Stimulated activated CD8-positive, alpha-beta memory T cell treated with anti-CD3 and anti-CD28 coated beads, Interleukin-7, amount 100 ng/mL, for 4 hours (primary cell): ENCODE measurements around the gene AIFM2.

Experiments used
- DNase-seq, 2 donors: peaks; one replicate each; pipeline ENCODE4 v3.0.0-alpha.2; 2020; ENCODE audit warnings: low read depth in 2 of 2

AIFM2 gene

DNA sequence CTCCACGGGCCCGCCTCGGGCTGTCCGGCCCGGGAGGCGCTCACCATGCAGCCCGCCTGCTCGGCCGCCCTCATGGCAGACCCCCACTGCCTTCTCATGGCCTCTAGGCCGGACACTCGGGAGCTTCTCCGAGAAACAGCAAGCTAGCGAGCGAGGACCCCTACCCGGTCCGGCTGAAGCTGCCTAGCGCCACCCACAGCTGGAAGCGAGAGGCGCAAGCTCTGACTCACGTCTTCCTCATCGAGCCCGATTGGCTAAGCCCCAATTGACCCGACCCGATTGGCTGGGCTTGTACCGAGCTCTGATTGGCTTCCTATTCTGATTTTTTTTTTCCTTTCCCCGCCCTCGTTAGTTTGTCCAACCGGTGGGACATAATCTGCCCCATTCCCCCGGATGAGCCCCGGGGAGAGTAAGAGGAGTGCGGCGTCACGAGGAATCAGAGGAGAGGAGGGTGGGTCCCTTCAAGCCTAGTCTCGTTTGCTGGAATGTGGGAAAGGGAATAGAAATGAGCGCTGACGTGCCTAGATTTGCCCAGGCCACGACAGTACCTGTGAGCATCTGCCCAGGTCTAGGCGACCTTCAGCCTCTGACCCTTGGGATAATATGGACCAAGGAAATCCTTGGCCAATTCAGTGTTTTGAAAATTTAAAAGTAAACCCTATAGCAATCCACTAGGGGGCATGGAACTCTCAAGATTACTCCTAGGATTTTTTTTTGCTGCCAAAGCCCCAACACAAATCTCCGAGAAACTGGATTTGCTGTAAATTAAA is 14.0 kb upstream of the AIFM2 start, which contains the start of gene TYSND1:
Gene TYSND1, minus strand, starts transcription at position 212 of the 770 bp plus-strand sequence. Its CDS starts 114 bp downstream, at position 98.
- DNase-seq: peak; percentile 88 to 90

DNA sequence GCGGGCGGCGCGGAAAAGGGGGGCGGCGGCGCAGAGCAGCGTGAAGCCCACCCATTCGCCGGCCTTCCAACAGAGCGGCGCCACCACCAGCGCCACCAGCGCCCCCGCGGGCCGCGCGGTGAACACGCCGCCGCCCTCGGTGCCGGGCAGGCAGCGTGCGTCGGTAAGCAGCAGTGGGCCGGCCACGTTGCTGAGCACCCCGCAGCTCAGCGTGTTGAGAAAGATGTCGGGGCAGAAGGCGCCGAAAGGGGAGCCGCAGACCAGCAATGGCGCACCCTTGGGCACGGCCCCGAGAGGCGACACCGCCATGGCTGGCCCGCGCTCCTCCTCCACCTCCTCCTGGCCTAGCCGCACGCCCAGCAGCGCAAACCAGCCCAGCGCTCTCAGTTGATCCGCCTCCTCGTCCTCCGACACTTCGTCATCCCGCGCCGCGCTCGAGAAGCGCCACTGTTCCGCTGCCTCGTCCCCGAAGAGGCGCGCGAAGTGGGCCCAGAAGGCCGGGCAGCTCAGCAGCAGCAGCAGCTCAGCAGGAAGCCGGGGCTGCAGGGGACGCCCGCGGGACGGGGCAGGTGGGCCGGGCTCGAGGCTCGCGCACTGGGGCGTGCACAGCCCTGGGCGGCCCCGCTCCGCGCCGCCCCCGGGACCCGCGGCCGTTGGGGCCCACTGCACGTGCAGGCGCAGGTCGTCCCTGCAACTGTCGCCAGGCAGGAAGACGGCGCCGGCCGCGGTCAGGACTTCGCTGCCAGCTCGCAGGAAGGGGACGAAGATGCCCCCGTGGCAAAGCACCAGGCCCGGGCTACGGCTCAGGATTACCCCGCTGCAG is 13.3 kb upstream of the AIFM2 start:
- DNase-seq: peak; percentile 50 to 73

DNA sequence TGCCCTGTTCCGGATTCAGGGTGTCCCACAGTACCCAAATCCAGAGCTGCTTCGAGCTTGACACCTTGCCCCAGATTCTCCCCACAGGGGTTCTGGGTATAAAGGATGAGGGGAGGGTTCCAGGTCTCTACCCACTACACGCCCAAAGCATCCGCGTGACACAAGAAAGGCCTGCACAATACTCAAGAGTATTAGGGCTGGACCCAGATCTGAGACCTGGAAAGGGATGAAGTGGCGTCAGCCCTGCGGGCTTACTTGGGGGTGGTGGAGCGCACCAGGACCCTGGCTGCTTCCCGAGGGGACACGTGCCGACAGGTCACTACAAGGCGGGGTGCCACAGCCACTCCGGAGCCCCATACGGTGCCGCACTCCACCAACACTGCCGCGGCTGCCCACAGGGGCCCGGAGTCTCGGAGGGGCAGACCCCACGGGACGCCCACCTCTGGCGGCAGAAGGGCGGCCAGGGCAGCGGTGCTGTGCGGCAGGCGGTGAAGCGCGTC is 12.6 kb upstream of the AIFM2 start:
- DNase-seq: peak in 1 of 2 donors; percentile 11

DNA sequence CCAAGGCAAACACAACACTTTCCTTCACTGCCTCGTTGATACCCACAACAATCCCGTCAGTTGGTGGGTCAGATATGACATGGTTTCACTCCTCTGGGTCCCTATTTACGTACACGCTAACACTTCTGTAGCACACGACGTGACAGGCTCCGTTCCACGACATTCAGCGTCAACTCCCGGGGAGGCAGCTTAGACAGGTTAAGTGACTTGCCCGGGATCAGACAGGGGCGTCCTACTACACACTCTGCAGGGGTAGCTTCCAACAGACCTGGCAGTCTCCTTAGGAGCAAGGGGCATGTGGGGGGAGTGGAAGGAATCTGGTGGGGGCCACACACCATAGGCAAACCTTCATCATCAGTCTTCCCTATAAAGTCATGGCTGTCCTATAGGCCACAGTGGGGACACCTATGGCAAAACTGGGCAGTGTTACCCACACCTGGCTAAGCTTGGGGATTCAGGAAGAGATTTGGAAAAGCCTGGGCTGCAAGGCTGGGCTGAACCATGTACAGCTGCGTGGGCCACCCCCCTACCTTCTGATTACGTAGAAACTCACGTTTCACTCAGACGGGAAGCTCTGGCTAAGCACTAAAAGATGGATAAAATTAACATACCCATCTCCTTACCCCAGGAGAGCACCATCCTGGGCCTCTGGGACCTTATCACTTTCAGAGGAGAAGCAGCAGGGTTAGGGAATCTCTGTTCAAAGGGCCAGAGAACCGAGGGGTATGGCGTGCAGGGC is 11.9 kb upstream of the AIFM2 start:
- no peak for DNase-seq

DNA sequence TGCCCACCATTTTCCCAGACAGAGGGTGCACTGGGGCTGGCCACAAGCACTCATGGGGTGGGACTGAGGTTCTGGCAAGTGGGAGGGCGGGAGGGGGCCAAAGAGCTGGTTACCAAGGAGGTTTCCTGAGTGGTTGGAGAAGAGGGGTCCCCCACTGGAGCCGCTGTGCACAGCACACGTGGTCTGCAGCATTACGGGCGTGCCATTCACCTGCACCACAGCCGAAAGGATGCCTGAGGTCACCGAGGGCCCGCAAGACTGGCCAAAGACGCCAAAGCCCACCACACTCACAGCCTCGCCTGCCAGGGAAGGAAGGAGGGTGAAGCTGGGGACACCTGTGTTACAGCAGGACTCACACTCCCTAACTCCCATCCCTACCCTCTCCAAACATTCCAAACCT is 9.9 kb upstream of the AIFM2 start:
- DNase-seq: no peak

DNA sequence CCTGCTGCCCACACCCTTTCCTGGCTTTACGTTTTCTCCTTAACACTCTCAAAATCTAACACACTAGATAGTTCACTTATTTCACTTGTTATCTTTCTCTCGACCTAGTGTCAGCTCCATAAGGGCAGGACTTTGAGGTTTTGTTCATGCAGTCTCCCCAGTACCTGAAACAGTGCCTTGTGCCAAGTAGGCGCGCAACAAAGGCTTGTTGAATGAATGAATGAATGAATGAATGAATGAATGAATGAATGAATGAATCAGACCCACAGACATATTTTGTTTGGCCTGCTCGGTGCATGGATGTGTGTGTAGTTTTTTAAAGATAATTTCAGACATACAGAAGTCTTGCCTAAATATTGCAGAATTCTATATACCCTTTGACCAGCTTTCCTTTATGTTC is 7.7 kb upstream of the AIFM2 start:
- no peak for DNase-seq

DNA sequence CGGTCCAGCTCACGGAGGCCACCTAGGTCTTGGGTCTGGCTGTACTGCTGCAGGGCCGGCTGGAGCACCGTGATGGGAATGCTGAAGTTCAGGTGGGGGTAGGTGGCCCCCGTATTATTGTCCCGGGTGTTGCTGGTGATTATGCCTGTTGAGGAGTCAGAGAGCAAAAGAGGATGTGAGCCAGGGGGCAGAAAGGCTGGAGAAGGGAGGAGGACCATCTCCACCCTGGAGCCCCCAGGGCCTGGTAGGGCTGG is 7.3 kb upstream of the AIFM2 start:
- no peak for DNase-seq

DNA sequence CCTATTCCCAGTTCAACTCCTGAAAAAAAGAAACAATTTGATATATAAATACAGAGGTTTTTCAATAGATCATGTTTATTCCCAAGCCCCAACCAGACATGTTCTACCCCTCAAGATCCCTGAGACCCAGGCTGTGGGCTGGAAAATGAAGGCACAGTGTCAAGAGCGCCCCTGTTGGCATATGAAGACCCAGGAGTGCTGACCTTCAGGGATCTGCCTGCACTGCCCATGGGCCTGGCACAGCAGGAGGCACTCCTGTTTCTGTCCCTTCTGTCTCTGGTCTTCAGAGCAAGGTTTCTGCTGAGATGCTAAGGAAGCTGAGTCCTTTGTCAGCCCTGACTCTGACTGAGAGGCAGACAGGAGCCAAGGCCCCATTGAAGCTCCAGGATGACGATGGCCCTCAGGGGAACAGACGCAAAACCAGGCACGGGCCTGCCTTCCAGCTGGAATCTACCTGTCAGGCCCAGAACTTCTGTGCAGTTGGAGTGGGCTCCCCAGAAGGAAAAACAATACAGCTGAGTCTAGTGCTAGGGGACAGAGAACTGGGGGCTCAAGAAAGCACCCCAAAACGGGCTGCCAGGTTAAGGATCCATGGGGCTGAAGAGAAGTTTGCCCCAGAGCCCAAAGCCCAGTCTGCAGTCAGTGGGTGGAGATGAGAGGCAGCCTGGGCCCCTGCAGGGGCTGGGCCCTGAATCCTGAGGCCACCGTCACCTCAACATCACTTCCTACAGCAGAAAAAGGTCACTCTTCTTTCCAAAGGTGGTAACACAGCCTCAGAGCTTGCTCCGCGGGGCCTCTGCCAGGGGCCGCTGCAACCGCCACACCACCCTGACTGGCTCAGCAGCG is 6.7 kb upstream of the AIFM2 start:
- no peak for DNase-seq

DNA sequence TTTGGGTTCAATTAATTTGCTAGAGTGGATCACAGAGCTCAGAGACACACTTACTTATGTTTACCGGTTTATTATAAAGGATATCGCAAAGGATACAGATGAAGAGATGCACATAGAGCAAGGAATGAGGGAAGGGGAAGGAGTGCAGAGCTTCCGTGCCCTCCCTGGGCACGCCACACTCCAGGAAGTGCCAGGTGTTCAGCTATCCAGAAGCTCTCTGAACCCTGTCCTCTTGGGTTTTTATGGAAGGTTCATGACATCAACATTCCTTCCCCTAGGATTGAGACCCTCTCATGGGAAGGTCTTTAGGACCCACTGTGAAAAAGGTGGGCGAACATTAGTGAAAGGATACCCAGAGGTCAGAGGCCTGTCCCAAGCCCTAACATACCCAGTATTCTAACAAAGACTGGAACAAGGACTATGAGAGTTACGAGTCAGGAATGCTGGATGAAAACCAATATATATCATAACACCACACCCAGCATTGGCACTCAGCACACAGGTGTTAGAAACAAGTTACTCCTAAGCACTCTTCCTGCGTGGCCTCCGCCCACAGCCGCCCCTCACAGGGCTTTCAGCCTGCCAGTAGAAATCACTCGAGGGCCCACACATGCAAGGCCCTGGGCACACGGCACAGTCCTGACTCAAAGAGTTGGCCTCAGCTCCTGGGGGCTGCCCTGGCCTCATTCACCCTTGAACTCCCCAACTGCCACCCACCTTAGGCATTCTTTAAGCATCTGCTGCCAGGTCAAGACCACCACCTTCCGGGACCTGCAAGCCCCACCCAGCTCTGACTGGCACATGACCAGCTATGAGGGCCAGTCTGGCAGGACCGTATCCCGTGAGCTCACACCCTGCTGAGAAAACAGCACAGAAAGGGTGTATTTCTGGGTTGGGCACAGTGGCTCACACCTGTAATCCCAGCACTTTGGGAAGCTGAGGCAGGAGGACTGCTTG is 5.6 kb upstream of the AIFM2 start:
- no peak for DNase-seq

DNA sequence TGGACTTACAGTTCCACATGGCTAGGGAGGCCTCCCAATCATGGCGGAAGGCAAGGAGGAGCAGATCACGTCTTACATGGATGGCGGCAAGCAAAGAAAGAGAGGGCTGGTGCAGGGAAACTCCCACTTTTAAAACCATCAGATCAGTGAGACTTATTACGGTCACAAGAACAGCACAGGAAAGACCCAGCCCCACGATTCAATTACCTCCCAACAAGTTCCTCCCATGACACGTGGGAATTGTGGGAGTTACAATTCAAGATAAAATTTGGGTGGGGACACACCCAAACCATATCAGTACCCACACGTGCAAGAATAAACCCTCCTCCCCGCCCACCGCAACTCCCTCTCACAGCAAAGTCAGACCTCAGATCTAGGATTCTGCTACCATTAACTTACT is 4.5 kb upstream of the AIFM2 start:
- no peak for DNase-seq

DNA sequence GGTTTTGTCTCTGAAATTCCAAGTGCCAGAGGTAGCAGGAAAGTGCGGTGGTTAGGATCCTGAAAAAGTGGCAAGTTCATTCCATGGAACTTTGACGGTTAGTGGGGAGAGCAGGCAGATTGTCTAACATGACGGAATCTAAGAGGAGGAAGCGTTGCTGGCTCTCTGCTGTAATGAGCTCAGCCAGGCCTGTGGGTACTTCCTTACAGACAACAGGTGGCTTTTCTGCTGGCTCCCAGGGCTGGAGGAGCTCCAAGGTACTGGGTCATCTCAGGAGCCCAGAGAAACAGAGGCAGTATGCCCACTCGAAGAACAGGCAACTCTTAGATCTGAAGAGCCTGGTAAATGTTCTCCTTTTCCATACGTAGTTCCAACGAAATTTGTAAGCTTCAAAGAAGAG is 3.1 kb upstream of the AIFM2 start:
- DNase-seq: no peak

DNA sequence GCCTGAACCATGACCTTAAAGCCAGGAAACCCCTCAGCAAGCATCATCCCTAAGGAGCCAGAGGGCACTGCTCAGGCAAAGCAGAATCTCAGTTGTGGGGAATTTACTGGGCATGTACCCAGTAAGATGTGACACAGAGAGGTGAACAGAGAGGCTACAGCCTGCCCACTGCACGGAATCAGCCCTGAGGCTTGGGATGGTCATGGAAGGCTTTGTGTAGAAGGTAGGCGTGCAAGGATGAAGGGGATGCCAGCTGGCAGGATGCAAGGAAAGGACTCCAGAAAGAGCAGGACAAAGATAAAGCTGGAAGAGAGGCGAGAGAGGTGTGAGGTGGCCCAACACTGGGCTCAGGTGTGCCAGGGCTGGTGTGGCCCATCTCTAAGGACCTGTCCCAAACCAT is 2.4 kb upstream of the AIFM2 start:
- no peak for DNase-seq

DNA sequence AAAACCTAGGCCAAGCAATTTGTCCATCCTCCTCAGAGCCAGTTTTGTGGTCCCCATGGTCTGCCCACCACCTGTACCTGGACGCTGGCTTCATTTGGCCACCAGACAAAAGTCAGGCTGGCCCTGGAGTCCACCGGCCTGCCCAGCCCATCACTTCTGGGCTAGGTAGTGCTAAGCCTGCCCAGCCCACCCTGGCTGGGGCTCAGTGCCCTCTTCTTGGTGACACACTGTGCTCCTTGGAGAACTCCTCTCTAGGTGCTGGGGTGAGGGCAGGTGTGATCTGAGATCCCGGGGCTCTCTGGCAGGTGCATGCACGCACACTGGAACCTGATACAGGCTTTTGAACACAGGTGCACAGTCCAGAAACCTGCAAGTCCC is 1.1 kb downstream of the AIFM2 start:
- no peak for DNase-seq

DNA sequence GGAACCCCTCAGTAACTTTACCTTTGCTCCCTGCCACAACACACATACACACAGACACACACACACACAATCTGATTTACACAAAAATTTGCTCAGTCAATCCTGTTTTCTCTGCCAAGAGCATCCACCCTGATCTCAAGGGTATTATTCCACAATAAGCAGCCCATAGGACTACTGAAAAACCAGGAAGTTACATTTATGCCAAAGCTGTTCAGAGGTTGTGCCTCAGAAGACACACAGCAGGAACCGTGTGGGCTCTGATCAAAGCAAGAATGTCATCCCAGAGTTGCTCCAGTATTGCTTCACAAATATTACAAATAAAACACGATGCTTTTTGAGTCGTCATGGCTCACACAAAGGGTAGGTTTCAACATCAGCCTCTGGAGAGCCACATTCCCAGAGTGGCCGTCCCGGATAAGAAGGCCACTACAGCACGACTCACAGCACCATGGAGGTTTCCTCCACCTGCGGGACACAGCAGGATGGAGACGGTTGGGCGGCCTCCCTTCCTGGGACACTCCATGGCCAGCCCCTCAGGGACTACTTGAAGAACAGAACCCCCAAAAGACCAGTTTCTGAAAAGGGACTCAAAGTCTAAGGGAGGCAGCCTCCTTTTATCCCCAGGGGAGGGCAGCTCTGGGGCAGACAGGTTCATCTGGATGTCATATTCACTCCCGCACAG is 1.6 kb downstream of the AIFM2 start:
- no peak for DNase-seq

DNA sequence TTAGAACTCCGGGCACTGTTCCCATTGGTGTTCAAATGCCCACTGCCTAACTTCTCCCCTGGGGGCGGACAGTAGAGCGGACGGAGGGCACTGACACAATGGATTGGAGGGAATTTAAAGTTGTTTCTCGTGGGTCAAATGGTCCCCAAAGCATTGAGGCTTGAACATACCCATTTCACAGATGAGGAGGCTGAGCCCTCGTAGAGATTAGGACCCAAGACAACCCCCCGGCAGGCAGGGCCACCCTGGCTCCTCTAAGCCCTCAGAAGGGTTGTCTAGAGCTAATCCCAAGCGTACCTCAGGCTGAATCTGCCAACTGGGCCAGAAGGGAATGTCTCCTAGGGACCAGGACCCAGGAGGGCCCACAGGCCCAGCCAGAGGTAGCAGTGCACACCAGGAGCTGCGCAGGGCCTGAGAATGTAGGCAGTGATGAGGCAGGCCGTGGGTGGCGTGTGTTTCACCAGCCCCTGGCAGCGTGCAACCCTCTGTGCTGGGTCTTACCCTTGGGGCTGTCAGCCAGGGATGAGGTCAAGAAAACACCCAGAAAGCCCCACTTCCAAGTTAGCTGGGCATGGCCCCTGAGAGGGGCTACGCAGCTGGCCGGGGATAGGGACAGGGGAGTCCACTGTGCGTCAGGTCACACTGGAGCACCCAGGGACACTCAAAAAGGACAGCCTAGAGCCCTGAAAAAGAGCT is 5.8 kb downstream of the AIFM2 start:
- no peak for DNase-seq

DNA sequence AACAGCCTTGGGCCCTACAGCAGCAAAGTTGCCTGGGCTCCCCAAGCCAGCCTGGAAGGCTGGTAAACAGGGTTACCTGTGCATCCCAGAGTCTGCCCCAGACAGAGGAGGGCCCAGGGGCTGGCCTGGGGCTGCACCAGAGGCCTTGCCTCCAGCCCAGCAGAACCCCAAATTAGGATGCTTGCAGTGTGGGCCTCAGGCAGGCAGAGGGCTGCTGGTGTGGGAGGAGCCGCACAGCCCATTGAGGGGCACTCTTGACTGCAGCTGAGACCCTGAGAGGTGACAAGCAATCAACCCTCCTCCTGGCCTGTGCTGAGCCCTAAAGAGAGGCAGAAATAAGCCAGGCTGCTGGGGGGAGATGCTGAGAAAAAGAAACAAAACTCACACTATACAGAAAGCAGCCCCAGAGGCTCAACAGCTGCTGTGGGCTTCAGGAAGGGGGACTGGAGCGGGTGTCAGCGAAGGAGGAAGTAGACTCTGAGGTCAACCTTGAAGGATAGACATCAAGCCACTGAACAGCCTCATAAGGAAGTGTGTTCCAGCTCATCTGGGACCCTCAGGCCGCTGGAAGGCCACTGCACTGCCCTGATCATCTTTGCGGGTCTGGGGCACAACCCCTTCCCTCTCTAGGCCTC is 6.6 kb downstream of the AIFM2 start:
- DNase-seq: no peak

DNA sequence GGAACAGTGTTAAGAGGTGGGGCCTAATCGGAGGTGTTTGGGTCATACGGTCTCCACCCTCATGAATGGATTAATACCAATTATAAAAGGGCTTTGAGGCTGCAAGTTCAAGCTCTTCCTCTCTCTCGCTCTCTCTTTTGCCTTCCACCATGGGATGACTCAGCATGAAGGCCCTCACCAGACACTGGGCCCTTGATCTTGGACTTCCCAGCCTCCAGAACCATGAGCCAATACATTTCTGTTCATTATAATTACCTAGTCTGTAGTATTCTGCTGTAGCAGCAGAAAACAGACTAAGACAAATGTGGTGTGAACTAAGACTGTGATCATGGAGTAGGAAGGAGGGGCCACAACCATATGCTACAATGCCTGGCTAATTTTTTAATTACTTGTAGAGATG is 7.7 kb downstream of the AIFM2 start:
- DNase-seq: no peak

DNA sequence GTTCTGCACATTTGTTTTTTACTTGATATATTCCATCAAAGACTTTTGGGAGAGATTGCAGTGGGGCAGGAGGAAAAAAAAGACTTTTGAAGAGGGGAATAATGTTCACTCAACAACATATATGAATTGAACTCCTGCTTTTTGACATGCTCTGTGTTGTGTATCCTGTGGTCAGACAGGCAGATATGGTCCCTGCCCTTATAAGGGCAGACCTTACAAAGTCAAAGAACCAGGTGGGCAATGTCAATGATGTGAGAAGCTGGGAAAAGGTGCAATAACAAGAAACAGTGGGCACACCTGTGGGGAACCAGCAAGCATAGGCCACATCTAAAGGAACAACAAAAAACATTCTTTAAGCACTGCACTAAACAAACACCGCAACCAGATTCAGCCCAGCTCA is 8.2 kb downstream of the AIFM2 start:
- DNase-seq: no peak

DNA sequence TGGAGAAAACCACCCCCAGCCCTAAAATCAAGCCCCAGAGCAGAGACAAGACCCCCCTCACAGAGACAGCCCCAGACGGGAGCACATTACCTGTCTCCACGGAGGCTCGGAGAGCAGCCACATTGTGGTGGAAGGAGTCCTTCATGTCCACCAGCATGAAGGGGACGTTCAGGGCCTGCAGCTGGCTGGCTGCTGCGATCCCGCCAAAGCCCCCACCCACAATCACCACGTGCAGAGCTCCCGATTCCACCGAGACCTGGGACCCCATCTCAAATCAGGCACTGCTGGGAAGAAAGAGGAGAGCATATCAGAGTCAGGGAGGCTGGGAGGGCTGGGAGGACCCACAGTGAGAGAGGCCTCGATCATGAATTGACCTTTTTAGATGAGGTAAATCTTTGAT is 8.8 kb downstream of the AIFM2 start:
- DNase-seq: no peak
